Measurements from ENCODE around the gene HIVEP3.

The HIVEP3 gene

GRCh38 chr1:41629571-41629970 is 289.2 kb downstream of the HIVEP3 start:
- H3K4me3 Mint-ChIP-seq, result no peak overlapping the region
- peaks cover 63 to 88% of the 10 kb centered on the region in 2 donors for H3K4me1 Mint-ChIP-seq
- no peaks in the 10 kb centered on the region for H3K27me3 Mint-ChIP-seq
- H3K9me3 Mint-ChIP-seq, result no peaks in the 10 kb centered on the region
- peak; percentile 8 to 15 for ATAC-seq (replicated peaks)
- DNase-seq, result no peak
- H3K36me3 Mint-ChIP-seq, result peaks cover 48 to 77% of the 10 kb centered on the region in 2 donors
- peak overlapping the region; percentile 37 for H3K27ac Mint-ChIP-seq

GRCh38 chr1:41629141-41629540 is 289.6 kb downstream of the HIVEP3 start:
- peaks cover 63 to 88% of the 10 kb centered on the region in 2 donors for H3K4me1 Mint-ChIP-seq

GRCh38 chr1:41627491-41628280 is 291.0 kb downstream of the HIVEP3 start:
- Mint-ChIP-seq H3K27me3 (no peaks in the 10 kb centered on the region), H3K4me3 (peak overlapping the region in 1 of 2 donors; percentile 14), H3K4me1 (peaks cover 63 to 88% of the 10 kb centered on the region in 2 donors), H3K27ac (peak overlapping the region; percentile 82), H3K36me3 (peaks cover 54 to 82% of the 10 kb centered on the region in 2 donors), H3K9me3 (no peaks in the 10 kb centered on the region)
- ATAC-seq (replicated peaks), result no peak
- DNase-seq, result no peak

More at GRCh38 chr1:41629141-41629540, 289.6 kb downstream of the HIVEP3 start:
- Mint-ChIP-seq H3K36me3 (peaks cover 50 to 81% of the 10 kb centered on the region in 2 donors), H3K9me3 (no peaks in the 10 kb centered on the region), H3K27ac (peak overlapping the region; percentile 69), H3K27me3 (no peaks in the 10 kb centered on the region), H3K4me3 (no peak overlapping the region)
- no peak for DNase-seq
- ATAC-seq (replicated peaks), result no peak

GRCh38 chr1:41626616-41627375 is 291.9 kb downstream of the HIVEP3 start:
- Mint-ChIP-seq H3K36me3 (peaks cover 59 to 82% of the 10 kb centered on the region in 2 donors), H3K4me1 (peaks cover 65 to 88% of the 10 kb centered on the region in 2 donors), H3K27ac (peak overlapping the region; percentile 53), H3K4me3 (peak overlapping the region in 1 of 2 donors; percentile 43), H3K9me3 (no peaks in the 10 kb centered on the region), H3K27me3 (no peaks in the 10 kb centered on the region)
- DNase-seq (peak; percentile 53), ATAC-seq (replicated peaks) (peak; percentile 76 to 89)

- H3K27ac Mint-ChIP-seq, result peak overlapping the region; percentile 71
- H3K27me3 Mint-ChIP-seq, result no peaks in the 10 kb centered on the region
- H3K9me3 Mint-ChIP-seq, result no peaks in the 10 kb centered on the region
- H3K36me3 Mint-ChIP-seq, result peaks cover 60 to 82% of the 10 kb centered on the region in 2 donors
- H3K4me3 Mint-ChIP-seq, result peak overlapping the region in 1 of 2 donors; percentile 19
- no peak for DNase-seq
- ATAC-seq (replicated peaks), result no peak
- H3K4me1 Mint-ChIP-seq, result peaks cover 65 to 89% of the 10 kb centered on the region in 2 donors
Measured at GRCh38 chr1:41626146-41626545, 292.6 kb downstream of the HIVEP3 start.

- Mint-ChIP-seq H3K27me3 (no peaks in the 10 kb centered on the region), H3K4me1 (peaks cover 65 to 88% of the 10 kb centered on the region in 2 donors), H3K9me3 (no peaks in the 10 kb centered on the region), H3K4me3 (peak overlapping the region; percentile 66 to 76), H3K36me3 (peaks cover 57 to 82% of the 10 kb centered on the region in 2 donors), H3K27ac (peak overlapping the region; percentile 96)
- peak in 1 of 2 donors; percentile 8 for ATAC-seq (replicated peaks)
- DNase-seq, result no peak
Measured at GRCh38 chr1:41623736-41624135, 295.0 kb downstream of the HIVEP3 start.

- peak overlapping the region; percentile 96 for H3K27ac Mint-ChIP-seq
- H3K36me3 Mint-ChIP-seq, result peaks cover 57 to 82% of the 10 kb centered on the region in 2 donors
- peaks cover 64 to 88% of the 10 kb centered on the region in 2 donors for H3K4me1 Mint-ChIP-seq
- ATAC-seq (replicated peaks), result peak; percentile 83 to 90
- H3K9me3 Mint-ChIP-seq, result no peaks in the 10 kb centered on the region
- peak; percentile 47 for DNase-seq
- H3K4me3 Mint-ChIP-seq, result peak overlapping the region; percentile 66 to 76
- H3K27me3 Mint-ChIP-seq, result no peaks in the 10 kb centered on the region
Measured at GRCh38 chr1:41622859-41623732, 295.6 kb downstream of the HIVEP3 start.

- H3K4me1 Mint-ChIP-seq, result peaks cover 61 to 82% of the 10 kb centered on the region in 2 donors
- peak overlapping the region; percentile 96 for H3K27ac Mint-ChIP-seq
- no peaks in the 10 kb centered on the region for H3K27me3 Mint-ChIP-seq
- peaks cover 58 to 83% of the 10 kb centered on the region in 2 donors for H3K36me3 Mint-ChIP-seq
- H3K9me3 Mint-ChIP-seq, result no peaks in the 10 kb centered on the region
- ATAC-seq (replicated peaks) (no peak), DNase-seq (no peak)
- peak overlapping the region; percentile 66 to 76 for H3K4me3 Mint-ChIP-seq
Measured at GRCh38 chr1:41622402-41622801, 296.3 kb downstream of the HIVEP3 start.

- H3K4me3 Mint-ChIP-seq, result peak overlapping the region in 1 of 2 donors; percentile 66
- H3K27me3 Mint-ChIP-seq, result no peaks in the 10 kb centered on the region
- DNase-seq, result no peak
- peaks cover 54 to 75% of the 10 kb centered on the region in 2 donors for H3K4me1 Mint-ChIP-seq
- ATAC-seq (replicated peaks), result no peak
- H3K9me3 Mint-ChIP-seq, result no peaks in the 10 kb centered on the region
- H3K36me3 Mint-ChIP-seq, result peaks cover 58 to 81% of the 10 kb centered on the region in 2 donors
- peak overlapping the region; percentile 56 for H3K27ac Mint-ChIP-seq
Measured at GRCh38 chr1:41621791-41622190, 296.9 kb downstream of the HIVEP3 start.

GRCh38 chr1:41621256-41621655 is 297.5 kb downstream of the HIVEP3 start:
- no peak for ATAC-seq (replicated peaks)
- H3K4me1 Mint-ChIP-seq, result peaks cover 49 to 70% of the 10 kb centered on the region in 2 donors
- no peaks in the 10 kb centered on the region for H3K27me3 Mint-ChIP-seq
- H3K27ac Mint-ChIP-seq, result peak overlapping the region; percentile 84
- peaks cover 56 to 78% of the 10 kb centered on the region in 2 donors for H3K36me3 Mint-ChIP-seq
- no peak overlapping the region for H3K4me3 Mint-ChIP-seq
- DNase-seq, result no peak
- H3K9me3 Mint-ChIP-seq, result no peaks in the 10 kb centered on the region

- Mint-ChIP-seq H3K9me3 (no peaks in the 10 kb centered on the region), H3K4me3 (no peak overlapping the region), H3K27ac (peak overlapping the region; percentile 70), H3K4me1 (peaks cover 49 to 71% of the 10 kb centered on the region in 2 donors), H3K27me3 (no peaks in the 10 kb centered on the region), H3K36me3 (peaks cover 57 to 80% of the 10 kb centered on the region in 2 donors)
- no peak for ATAC-seq (replicated peaks)
- no peak for DNase-seq
Measured at GRCh38 chr1:41620365-41621169, 298.2 kb downstream of the HIVEP3 start.

GRCh38 chr1:41619511-41620364 is 299.0 kb downstream of the HIVEP3 start:
- no peak for DNase-seq
- H3K27ac Mint-ChIP-seq, result peak overlapping the region; percentile 56
- no peaks in the 10 kb centered on the region for H3K27me3 Mint-ChIP-seq
- no peaks in the 10 kb centered on the region for H3K9me3 Mint-ChIP-seq
- ATAC-seq (replicated peaks), result no peak
- peaks cover 62 to 85% of the 10 kb centered on the region in 2 donors for H3K36me3 Mint-ChIP-seq
- no peak overlapping the region for H3K4me3 Mint-ChIP-seq
- peaks cover 54 to 79% of the 10 kb centered on the region in 2 donors for H3K4me1 Mint-ChIP-seq

All from stimulated activated naive B cell treated with anti-CD40 and anti-IgM and Interleukin-4, amounts not matched to agents 10 μg/mL and 1 μg/mL and 100 μg/mL, for 72 hours (primary cell).